NCI-H2171 (cell line): ENCODE data around the gene DTX2.
"Not testable (repeated sequence)": the region's sequence is repeated elsewhere in the genome, so short reads cannot be mapped to it uniquely, and the experiment has no call there.

Source experiments
- DNase-seq: peaks from one replicate; lab custom pipeline; 2025; lab: John Stamatoyannopoulos, UW

DTX2 gene

GRCh38 chr7:76511911-76512885 is 50.7 kb downstream of the DTX2 start:
- not testable (repeated sequence) for DNase-seq

- no peak for DNase-seq
These were observed 51.7 kb downstream of the DTX2 start for GRCh38 chr7:76512941-76513816.

- no peak for DNase-seq
These were observed 52.6 kb downstream of the DTX2 start for GRCh38 chr7:76513817-76514799.

- DNase-seq, result no peak
These were observed 53.6 kb downstream of the DTX2 start for GRCh38 chr7:76514926-76515771.

- no peak for DNase-seq
These were observed 54.5 kb downstream of the DTX2 start for GRCh38 chr7:76515999-76516443.

GRCh38 chr7:76516932-76517331 is 55.4 kb downstream of the DTX2 start:
- not testable (repeated sequence) for DNase-seq

GRCh38 chr7:76526183-76526582 is 64.7 kb downstream of the DTX2 start:
- not testable (repeated sequence) for DNase-seq

GRCh38 chr7:76531643-76532042 is 70.1 kb downstream of the DTX2 start:
- not testable (repeated sequence) for DNase-seq

GRCh38 chr7:76543197-76543596 is 81.7 kb downstream of the DTX2 start, which contains the start of gene SPDYE16:
SPDYE16 (minus strand) TSS chr7:76543297; CDS start chr7:76541459, 1,838 bp downstream.
- DNase-seq, result not testable (repeated sequence)

GRCh38 chr7:76549025-76549854 is 87.7 kb downstream of the DTX2 start:
- peak; percentile 79 for DNase-seq

- not testable (repeated sequence) for DNase-seq
These were observed 88.3 kb downstream of the DTX2 start for GRCh38 chr7:76549855-76550248.

- not testable (repeated sequence) for DNase-seq
These were observed 90.5 kb downstream of the DTX2 start for GRCh38 chr7:76551992-76552391.
